ENCODE measurements around the gene SDK1.

DNA sequence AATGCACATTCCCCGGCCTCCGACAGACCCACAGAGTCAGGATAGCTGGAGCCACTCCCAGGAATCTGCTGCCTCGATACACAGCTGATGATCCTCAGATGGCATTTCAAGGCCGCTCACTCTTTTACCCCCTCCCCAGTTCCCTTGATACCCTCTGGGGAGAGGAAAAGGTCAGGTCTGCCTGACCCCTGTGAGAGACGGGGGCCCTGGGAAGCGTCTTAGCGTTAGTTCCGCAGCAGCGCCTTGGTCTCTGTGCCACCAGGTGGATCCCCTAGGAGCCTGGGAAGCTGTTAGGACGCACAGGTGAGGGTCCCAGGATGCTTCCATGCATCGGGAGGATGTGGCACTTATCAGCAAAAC lies 960.5 kb downstream of the SDK1 start:
- TF ChIP-seq, protein P1, sequence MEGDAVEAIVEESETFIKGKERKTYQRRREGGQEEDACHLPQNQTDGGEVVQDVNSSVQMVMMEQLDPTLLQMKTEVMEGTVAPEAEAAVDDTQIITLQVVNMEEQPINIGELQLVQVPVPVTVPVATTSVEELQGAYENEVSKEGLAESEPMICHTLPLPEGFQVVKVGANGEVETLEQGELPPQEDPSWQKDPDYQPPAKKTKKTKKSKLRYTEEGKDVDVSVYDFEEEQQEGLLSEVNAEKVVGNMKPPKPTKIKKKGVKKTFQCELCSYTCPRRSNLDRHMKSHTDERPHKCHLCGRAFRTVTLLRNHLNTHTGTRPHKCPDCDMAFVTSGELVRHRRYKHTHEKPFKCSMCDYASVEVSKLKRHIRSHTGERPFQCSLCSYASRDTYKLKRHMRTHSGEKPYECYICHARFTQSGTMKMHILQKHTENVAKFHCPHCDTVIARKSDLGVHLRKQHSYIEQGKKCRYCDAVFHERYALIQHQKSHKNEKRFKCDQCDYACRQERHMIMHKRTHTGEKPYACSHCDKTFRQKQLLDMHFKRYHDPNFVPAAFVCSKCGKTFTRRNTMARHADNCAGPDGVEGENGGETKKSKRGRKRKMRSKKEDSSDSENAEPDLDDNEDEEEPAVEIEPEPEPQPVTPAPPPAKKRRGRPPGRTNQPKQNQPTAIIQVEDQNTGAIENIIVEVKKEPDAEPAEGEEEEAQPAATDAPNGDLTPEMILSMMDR (conservative IDR thresholded peaks at IDR 0.05), result no peak
- no peak for TF ChIP-seq ZFX (IDR thresholded peaks at IDR 0.05)
